IMR-90 (cell line): ENCODE results near the gene FABP7. TPM values are rescaled to one million over a fixed set of nuclear protein-coding genes. Genes with fewer than 3 reads are reported as not detected.

ENCODE experiments used
- ATAC-seq: fragments of 200-7000 bp; cut with Tn5 transposase; 2 replicates; pipeline ENCODE4 v1.9.1; 2020; ENCODE audit warnings: low read depth, mild to moderate bottlenecking, moderate library complexity
- BruUV-seq: library from RNA; stranded (reverse); fragments of 400-500 nt; replicated peaks from 2 replicates; lab custom pipeline; 2021; lab: Mats Ljungman, UMichigan
- CTCF ChIA-PET: fragments of 300-600 bp; formaldehyde crosslinking; extraction: SDS; loops from one replicate; lab custom pipeline; 2021; ENCODE audit warnings: antibody characterized with exemption; lab: Yijun Ruan, JAX
- POLR2A ChIA-PET: fragments of 300-600 bp; sonication (Branson Sonifier 250); formaldehyde crosslinking; loops from one replicate; lab custom pipeline; 2022; ENCODE audit warnings: antibody characterized with exemption; ENCODE audit not compliant: unreplicated experiment; lab: Charles Lee
- DNase-seq: peaks from one replicate; pipeline ENCODE4 v3.0.0; 2013
- H2AFZ ChIP-seq: replicated peaks from 2 replicates; pipeline ENCODE3; 2013; ENCODE audit warnings: low read length, mild to moderate bottlenecking; ENCODE audit not compliant: poor library complexity
- H2AK5ac ChIP-seq: 2 replicates; pipeline ENCODE4 v1.6.1; 2013; ENCODE audit warnings: low read depth, low read length, inconsistent platforms
- H2AK9ac ChIP-seq: replicated peaks from 2 replicates; pipeline ENCODE3; 2013; ENCODE audit warnings: mild to moderate bottlenecking, low read depth, low read length, moderate library complexity; ENCODE audit not compliant: poor library complexity
- H2BK120ac ChIP-seq: 2 replicates; pipeline ENCODE4 v1.6.1; 2013; ENCODE audit warnings: low read depth, low read length, inconsistent platforms
- H2BK15ac ChIP-seq: 3 replicates; pipeline ENCODE4 v1.6.1; 2013; ENCODE audit warnings: low read depth, low read length, inconsistent platforms
- H2BK20ac ChIP-seq: 2 replicates; pipeline ENCODE4 v1.6.1; 2013; ENCODE audit warnings: low read depth, mild to moderate bottlenecking, inconsistent platforms, low read length, moderate library complexity
- H2BK5ac ChIP-seq: 2 replicates; pipeline ENCODE4 v1.6.1; 2013; ENCODE audit warnings: mild to moderate bottlenecking, low read depth, low read length, inconsistent platforms; ENCODE audit not compliant: poor library complexity, severe bottlenecking
- H3K14ac ChIP-seq: replicated peaks from 2 replicates; pipeline ENCODE4 v1.6.1; 2013; ENCODE audit warnings: low read depth, low read length, inconsistent platforms
- H3K18ac ChIP-seq: 2 replicates; pipeline ENCODE4 v1.6.1; 2013; ENCODE audit warnings: low read depth, low read length, control low read depth
- H3K23ac ChIP-seq: 2 replicates; pipeline ENCODE4 v1.6.1; 2013; ENCODE audit warnings: low read depth, low read length, inconsistent platforms
- H3K27ac ChIP-seq: 2 replicates; pipeline ENCODE4 v1.5.1; 2013; ENCODE audit warnings: mild to moderate bottlenecking, control low read depth, low read length; ENCODE audit not compliant: insufficient read depth
- H3K27me3 ChIP-seq: 2 replicates; pipeline ENCODE4 v1.6.1; 2013; ENCODE audit warnings: low read length; ENCODE audit not compliant: control insufficient read depth, insufficient read depth
- H3K36me3 ChIP-seq: 2 replicates; pipeline ENCODE4 v1.6.1; 2013; ENCODE audit warnings: low read length, mixed read lengths; ENCODE audit not compliant: control insufficient read depth, insufficient read depth
- H3K4ac ChIP-seq: 2 replicates; pipeline ENCODE4 v1.6.1; 2013; ENCODE audit warnings: low read depth, low read length, inconsistent platforms
- H3K4me1 ChIP-seq: 2 replicates; pipeline ENCODE4 v1.6.1; 2013; ENCODE audit warnings: low read length, mixed read lengths; ENCODE audit not compliant: control insufficient read depth, insufficient read depth
- H3K4me2 ChIP-seq: 2 replicates; pipeline ENCODE4 v1.6.1; 2013; ENCODE audit warnings: low read depth, mild to moderate bottlenecking, control low read depth, low read length, moderate library complexity
- H3K4me3 ChIP-seq: 2 replicates; pipeline ENCODE4 v1.5.1; 2013; ENCODE audit warnings: low read depth, mild to moderate bottlenecking, control low read depth, low read length, moderate library complexity; ENCODE audit not compliant: insufficient read depth
- H3K56ac ChIP-seq: 2 replicates; pipeline ENCODE4 v1.6.1; 2013; ENCODE audit warnings: low read length, inconsistent platforms; ENCODE audit not compliant: insufficient read depth; ENCODE audit errors: extremely low read depth
- H3K79me1 ChIP-seq, 2 experiments: 2 replicates each; pipeline ENCODE4 v1.6.1; 2013; ENCODE audit warnings: low read length in 2 of 2, inconsistent platforms in 1 of 2, low read depth in 1 of 2
- H3K9ac ChIP-seq: 2 replicates; pipeline ENCODE4 v1.6.1; 2013; ENCODE audit warnings: low read depth, low read length, control low read depth
- H3K9me1 ChIP-seq: 2 replicates; pipeline ENCODE4 v1.6.1; 2013; ENCODE audit warnings: low read length, inconsistent platforms; ENCODE audit not compliant: insufficient read depth
- H3K9me3 ChIP-seq: 2 replicates; pipeline ENCODE4 v1.6.1; 2013; ENCODE audit warnings: low read length; ENCODE audit not compliant: control insufficient read depth, insufficient read depth
- H4K20me1 ChIP-seq: 2 replicates; pipeline ENCODE4 v1.6.1; 2013; ENCODE audit warnings: low read length, inconsistent platforms; ENCODE audit not compliant: insufficient read depth
- H4K5ac ChIP-seq: 2 replicates; pipeline ENCODE4 v1.6.1; 2013; ENCODE audit warnings: mild to moderate bottlenecking, low read depth, low read length, control low read depth
- H4K8ac ChIP-seq, 2 experiments: 2 replicates each; pipeline ENCODE4 v1.6.1; 2013; ENCODE audit warnings: low read depth in 2 of 2, low read length in 2 of 2, control low read depth in 1 of 2, inconsistent platforms in 1 of 2
- H4K91ac ChIP-seq: 2 replicates; pipeline ENCODE4 v1.6.1; 2013; ENCODE audit warnings: low read depth, low read length, inconsistent platforms; ENCODE audit not compliant: insufficient read depth
- FOS ChIP-seq: fragments of 150-350 bp; IDR thresholded peaks from 2 replicates; pipeline ENCODE4 v1.6.1; 2016; ENCODE audit warnings: low read depth, low read length
- NFE2L2 ChIP-seq: fragments of 150-350 bp; IDR thresholded peaks from 2 replicates; pipeline ENCODE4 v1.6.1; 2016; ENCODE audit warnings: low read depth, mild to moderate bottlenecking, low read length
- POLR2A ChIP-seq: IDR thresholded peaks from 2 replicates; pipeline ENCODE4 v1.6.1; 2012; ENCODE audit warnings: mild to moderate bottlenecking, low read depth, low read length
- WGBS, 2 experiments: methylation state at CpG; one replicate each; pipeline versions ENCODE4 v1.1.5 to v1.1.7; 2013; ENCODE audit warnings: missing lambda C conversion rate in 2 of 2; ENCODE audit not compliant: insufficient read length in 1 of 2; ENCODE audit errors: extremely low coverage in 2 of 2; 5-methylcytosine and 5-hydroxymethylcytosine counted together
- dilution Hi-C: fragments of 300-500 bp; cut with HindIII; formaldehyde crosslinking; loops from one replicate; pipeline ENCODE4 v1.14.3; 2018; ENCODE audit warnings: low sequenced_read_pairs; ENCODE audit not compliant: unreplicated experiment
- in situ Hi-C: fragments of 300-500 bp; cut with MboI; formaldehyde crosslinking; loops from 3 replicates; pipeline ENCODE4 v1.14.3; 2019; ENCODE audit warnings: low sequenced_read_pairs, inconsistent platforms, mixed read lengths
- intact Hi-C: fragments of 100-400 bp; cut with micrococcal nuclease; formaldehyde crosslinking; loops from 2 replicates; pipeline ENCODE4 v1.10.0; 2022
- polyA plus RNA-seq, 3 experiments: library from polyadenylated mRNA; depleted of rRNA; stranded (reverse); fragments of >200 nt; gene quantifications; 2 replicates each; pipeline ENCODE4 v1.2.3, GENCODE V29; 2012; ENCODE audit warnings: low replicate concordance in 1 of 3
- total RNA-seq: library from RNA; depleted of rRNA; stranded (reverse); fragments of >200 nt; gene quantifications from 2 replicates; pipeline ENCODE4 v1.2.3, GENCODE V29; 2012
- TF ChIP-seq, protein P1 (sequence below): fragments of 150-350 bp; IDR thresholded peaks from 2 replicates; pipeline ENCODE4 v1.6.1; 2017; ENCODE audit warnings: mild to moderate bottlenecking, antibody characterized with exemption, low read length, low read depth

FABP7 gene
- total and polyA plus RNA-seq, 2 of the 4 experiments (the other 2 are of a cell fraction), result not detected

DNA sequence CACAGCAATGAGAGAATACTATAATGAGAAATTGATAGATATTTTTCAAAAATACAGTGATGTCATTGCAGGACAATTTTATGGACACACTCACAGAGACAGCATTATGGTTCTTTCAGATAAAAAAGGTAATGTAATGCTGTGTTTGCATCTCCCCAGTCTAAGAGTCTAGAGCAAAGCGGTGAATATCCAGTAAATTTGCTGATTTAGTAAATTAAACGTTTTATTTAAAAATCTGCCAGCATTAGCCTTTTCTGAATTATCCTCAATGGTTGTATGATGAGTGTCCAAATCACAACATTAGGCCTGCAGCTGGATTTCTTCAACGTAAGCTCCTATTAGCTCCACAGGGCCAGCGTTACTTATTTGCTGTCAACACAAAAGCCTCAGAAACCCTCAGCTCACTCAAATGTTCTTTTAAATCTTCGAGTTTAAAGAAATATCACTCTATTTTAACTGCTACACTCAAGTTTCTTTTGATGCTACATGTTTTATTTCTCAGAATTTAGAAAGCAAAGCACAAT is 25.5 kb downstream of the FABP7 start:
- no peak overlapping the region for H3K4ac ChIP-seq

More for the DNA sequence above, 25.5 kb downstream of the FABP7 start:
- Histone ChIP-seq H2BK20ac (no peak overlapping the region), H3K18ac (peak overlapping the region; percentile 70), H3K23ac (no peak overlapping the region), H4K8ac (no peak overlapping the region), H3K9me1 (peaks cover 7% of the 10 kb centered on the region), H3K4me3 (no peak overlapping the region), H3K14ac (no peak overlapping the region), H2BK5ac (no peak overlapping the region), H3K79me1 (peaks cover 0 to 7% of the 10 kb centered on the region in 2 experiments; a peak in 2 of 4 replicates), H3K27ac (peak overlapping the region; percentile 51; the same call in 1 of the 2 replicates), H3K9ac (0 out of 2 replicates have a peak overlapping the region, but pooled peaks have one; percentile 10), H4K91ac (no peak overlapping the region), H3K56ac (no peak overlapping the region), H3K36me3 (peaks cover 42% of the 10 kb centered on the region), H4K20me1 (no peaks in the 10 kb centered on the region), H4K5ac (no peak overlapping the region; the same call in 1 of the 2 replicates), H3K27me3 (no peaks in the 10 kb centered on the region), H3K4me1 (peaks cover 30% of the 10 kb centered on the region), H2AK5ac (no peak overlapping the region), H3K9me3 (no peaks in the 10 kb centered on the region), H3K4me2 (no peak overlapping the region), H2AFZ (no peak overlapping the region), H2AK9ac (no peak overlapping the region), H2BK120ac (no peak overlapping the region), H2BK15ac (no peak overlapping the region)
- BruUV-seq, result no TSS peak
- WGBS, 2 experiments, result 46% methylated on average over 3 of the region's 5 CpGs; no CpG with 5 or more reads in 1 of the 2 experiments
- intact Hi-C loops (no loop called here), dilution Hi-C loops (no loop called here), in situ Hi-C loops (no loop called here)
- ATAC-seq, result no peak
- no peak for DNase-seq
- TF ChIP-seq, protein P1, sequence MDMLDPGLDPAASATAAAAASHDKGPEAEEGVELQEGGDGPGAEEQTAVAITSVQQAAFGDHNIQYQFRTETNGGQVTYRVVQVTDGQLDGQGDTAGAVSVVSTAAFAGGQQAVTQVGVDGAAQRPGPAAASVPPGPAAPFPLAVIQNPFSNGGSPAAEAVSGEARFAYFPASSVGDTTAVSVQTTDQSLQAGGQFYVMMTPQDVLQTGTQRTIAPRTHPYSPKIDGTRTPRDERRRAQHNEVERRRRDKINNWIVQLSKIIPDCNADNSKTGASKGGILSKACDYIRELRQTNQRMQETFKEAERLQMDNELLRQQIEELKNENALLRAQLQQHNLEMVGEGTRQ, result no peak
- TF ChIP-seq FOS, result no peak
- no peak for TF ChIP-seq NFE2L2
- TF ChIP-seq POLR2A, result no peak
- ChIA-PET POLR2A (no interaction called here), CTCF (no interaction called here)
